ENCODE measurements around the gene BCL2L14.

DNA sequence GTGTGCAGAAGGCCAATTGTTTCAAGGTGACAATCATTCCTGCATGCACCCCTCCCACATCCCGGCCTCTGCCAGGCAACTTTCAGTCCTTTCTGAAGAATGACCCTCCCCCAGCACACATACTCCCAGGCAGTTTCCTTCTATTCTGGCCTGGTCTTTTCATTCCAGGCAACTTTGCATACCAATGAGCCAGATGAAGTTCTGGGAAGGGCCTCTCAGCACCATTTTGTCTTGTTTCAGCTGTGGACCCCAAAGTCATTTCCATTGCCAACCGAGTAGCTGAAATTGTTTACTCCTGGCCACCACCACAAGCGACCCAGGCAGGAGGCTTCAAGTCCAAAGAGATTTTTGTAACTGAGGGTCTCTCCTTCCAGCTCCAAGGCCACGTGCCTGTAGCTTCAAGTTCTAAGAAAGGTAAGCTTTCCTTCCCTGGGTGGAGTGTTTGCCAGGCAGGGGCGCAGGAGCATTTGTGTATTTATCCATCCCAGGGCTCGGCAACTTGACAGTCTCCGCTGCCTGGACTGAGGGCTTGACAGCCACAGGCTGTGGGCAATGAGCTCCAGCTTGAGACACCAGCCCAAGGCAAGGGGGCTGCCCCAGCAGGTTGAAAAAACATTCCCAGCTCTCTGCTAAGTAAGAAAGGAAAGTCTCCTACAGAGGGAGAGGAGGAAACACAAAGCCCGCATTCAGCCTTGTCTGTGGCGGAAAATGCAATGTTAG is 16.4 kb downstream of the BCL2L14 start:
- TF ChIP-seq POLR2A (IDR thresholded peaks at IDR 0.05) = no peak
- TF ChIP-seq, protein P1, sequence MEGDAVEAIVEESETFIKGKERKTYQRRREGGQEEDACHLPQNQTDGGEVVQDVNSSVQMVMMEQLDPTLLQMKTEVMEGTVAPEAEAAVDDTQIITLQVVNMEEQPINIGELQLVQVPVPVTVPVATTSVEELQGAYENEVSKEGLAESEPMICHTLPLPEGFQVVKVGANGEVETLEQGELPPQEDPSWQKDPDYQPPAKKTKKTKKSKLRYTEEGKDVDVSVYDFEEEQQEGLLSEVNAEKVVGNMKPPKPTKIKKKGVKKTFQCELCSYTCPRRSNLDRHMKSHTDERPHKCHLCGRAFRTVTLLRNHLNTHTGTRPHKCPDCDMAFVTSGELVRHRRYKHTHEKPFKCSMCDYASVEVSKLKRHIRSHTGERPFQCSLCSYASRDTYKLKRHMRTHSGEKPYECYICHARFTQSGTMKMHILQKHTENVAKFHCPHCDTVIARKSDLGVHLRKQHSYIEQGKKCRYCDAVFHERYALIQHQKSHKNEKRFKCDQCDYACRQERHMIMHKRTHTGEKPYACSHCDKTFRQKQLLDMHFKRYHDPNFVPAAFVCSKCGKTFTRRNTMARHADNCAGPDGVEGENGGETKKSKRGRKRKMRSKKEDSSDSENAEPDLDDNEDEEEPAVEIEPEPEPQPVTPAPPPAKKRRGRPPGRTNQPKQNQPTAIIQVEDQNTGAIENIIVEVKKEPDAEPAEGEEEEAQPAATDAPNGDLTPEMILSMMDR (IDR thresholded peaks at IDR 0.05) = no peak

Data from thyroid gland (tissue), 4 donors.